ENCODE measurements around the gene RNF182.

DNA sequence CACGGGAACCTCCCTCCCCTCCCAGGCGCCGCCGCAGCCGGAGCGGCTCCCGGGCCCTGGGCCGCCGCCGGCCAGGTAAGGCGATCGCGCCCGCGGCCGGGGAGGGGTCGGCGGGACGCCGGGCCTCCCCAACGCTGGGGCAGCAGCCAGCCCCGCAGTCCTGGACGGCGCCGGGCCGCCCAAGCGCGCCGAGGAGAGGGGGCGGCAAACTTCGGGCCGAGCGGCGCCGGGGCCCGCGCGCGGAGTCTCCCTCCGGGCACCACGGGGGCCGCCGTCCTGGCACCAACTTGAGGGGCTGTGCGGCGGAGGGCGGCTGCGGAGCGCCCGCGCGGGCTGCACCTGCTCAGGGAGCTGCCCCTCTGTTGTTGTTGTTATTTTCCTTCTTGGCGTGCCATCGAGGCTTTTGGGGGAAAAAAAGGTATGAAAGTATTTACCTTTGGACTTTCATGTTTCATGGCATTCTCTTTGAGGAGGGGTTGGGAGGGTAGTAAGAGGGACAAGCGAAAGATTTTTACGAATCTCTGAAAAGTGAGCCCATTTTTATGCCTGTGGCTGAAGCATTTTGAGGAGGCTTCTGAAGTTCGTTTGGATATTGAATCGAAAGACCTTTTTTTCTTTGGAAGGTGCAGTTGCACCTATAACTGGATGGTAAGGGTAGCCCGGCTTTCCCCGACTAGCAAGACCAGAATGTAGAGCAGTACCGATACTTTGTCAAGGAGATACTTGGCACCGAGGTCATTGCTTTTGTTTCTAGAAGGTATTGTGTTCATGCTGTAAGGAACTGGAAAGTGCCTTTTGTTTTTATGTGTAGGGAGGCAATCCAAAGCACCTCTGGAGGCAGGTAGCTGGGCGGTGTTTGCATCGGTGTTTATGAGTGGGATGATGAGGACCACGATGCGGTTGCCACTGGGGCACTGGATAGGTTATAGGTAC is at the start of gene RNF182:
- TF ChIP-seq, protein P1, sequence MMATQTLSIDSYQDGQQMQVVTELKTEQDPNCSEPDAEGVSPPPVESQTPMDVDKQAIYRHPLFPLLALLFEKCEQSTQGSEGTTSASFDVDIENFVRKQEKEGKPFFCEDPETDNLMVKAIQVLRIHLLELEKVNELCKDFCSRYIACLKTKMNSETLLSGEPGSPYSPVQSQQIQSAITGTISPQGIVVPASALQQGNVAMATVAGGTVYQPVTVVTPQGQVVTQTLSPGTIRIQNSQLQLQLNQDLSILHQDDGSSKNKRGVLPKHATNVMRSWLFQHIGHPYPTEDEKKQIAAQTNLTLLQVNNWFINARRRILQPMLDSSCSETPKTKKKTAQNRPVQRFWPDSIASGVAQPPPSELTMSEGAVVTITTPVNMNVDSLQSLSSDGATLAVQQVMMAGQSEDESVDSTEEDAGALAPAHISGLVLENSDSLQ (IDR thresholded peaks at IDR 0.05) = no peak
- TF ChIP-seq SMC3 (IDR thresholded peaks at IDR 0.05; ENCODE audit: borderline replicate concordance, low read length) (no peak), TCF12 (IDR thresholded peaks at IDR 0.05; ENCODE audit: low read depth, low read length) (no peak), CBFB (IDR thresholded peaks at IDR 0.05; ENCODE audit: low read depth) (no peak), POLR2AphosphoS5 (IDR thresholded peaks at IDR 0.05; ENCODE audit: low read length) (no peak)
- TF ChIP-seq, protein P2, sequence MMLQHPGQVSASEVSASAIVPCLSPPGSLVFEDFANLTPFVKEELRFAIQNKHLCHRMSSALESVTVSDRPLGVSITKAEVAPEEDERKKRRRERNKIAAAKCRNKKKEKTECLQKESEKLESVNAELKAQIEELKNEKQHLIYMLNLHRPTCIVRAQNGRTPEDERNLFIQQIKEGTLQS (IDR thresholded peaks at IDR 0.05; ENCODE audit: borderline replicate concordance, extremely low read depth, low read depth, low read length) = no peak
- TF ChIP-seq, protein P3, sequence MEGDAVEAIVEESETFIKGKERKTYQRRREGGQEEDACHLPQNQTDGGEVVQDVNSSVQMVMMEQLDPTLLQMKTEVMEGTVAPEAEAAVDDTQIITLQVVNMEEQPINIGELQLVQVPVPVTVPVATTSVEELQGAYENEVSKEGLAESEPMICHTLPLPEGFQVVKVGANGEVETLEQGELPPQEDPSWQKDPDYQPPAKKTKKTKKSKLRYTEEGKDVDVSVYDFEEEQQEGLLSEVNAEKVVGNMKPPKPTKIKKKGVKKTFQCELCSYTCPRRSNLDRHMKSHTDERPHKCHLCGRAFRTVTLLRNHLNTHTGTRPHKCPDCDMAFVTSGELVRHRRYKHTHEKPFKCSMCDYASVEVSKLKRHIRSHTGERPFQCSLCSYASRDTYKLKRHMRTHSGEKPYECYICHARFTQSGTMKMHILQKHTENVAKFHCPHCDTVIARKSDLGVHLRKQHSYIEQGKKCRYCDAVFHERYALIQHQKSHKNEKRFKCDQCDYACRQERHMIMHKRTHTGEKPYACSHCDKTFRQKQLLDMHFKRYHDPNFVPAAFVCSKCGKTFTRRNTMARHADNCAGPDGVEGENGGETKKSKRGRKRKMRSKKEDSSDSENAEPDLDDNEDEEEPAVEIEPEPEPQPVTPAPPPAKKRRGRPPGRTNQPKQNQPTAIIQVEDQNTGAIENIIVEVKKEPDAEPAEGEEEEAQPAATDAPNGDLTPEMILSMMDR (IDR thresholded peaks at IDR 0.05 in 2 of 3, conservative IDR thresholded peaks at IDR 0.05 in 1 of 3; ENCODE audit: control insufficient read depth in 2 of 3, extremely low read depth in 1 of 3, insufficient read depth in 1 of 3, low read depth in 3 of 3, low read length in 3 of 3) = no peak
